ENCODE data around the gene KRTAP3-2.

DNA sequence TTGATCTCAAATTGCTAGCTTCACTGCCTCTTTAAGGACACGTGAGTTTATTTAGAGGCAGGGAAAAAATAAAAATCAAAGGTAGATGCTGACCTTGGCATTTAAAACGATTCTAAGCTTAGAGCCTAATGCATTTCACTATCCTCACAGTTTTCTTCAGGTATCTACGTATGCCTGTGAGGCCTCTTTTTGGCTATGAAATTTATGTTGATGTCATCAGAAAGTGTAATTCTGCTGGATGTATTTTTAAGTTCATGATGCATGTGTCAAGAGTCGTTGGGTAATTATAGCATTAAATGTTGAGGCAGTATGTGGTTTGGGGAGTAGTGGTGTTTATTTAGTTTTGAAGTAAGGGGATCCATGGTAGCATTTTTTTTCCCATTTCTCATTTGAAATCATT is 4.2 kb upstream of the KRTAP3-2 start:
- TF ChIP-seq, protein P1, sequence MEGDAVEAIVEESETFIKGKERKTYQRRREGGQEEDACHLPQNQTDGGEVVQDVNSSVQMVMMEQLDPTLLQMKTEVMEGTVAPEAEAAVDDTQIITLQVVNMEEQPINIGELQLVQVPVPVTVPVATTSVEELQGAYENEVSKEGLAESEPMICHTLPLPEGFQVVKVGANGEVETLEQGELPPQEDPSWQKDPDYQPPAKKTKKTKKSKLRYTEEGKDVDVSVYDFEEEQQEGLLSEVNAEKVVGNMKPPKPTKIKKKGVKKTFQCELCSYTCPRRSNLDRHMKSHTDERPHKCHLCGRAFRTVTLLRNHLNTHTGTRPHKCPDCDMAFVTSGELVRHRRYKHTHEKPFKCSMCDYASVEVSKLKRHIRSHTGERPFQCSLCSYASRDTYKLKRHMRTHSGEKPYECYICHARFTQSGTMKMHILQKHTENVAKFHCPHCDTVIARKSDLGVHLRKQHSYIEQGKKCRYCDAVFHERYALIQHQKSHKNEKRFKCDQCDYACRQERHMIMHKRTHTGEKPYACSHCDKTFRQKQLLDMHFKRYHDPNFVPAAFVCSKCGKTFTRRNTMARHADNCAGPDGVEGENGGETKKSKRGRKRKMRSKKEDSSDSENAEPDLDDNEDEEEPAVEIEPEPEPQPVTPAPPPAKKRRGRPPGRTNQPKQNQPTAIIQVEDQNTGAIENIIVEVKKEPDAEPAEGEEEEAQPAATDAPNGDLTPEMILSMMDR (IDR thresholded peaks at IDR 0.05) = no peak
- TF ChIP-seq POLR2AphosphoS5 (IDR thresholded peaks at IDR 0.05; ENCODE audit: low read depth, low read length) = no peak
- TF ChIP-seq, protein P2, sequence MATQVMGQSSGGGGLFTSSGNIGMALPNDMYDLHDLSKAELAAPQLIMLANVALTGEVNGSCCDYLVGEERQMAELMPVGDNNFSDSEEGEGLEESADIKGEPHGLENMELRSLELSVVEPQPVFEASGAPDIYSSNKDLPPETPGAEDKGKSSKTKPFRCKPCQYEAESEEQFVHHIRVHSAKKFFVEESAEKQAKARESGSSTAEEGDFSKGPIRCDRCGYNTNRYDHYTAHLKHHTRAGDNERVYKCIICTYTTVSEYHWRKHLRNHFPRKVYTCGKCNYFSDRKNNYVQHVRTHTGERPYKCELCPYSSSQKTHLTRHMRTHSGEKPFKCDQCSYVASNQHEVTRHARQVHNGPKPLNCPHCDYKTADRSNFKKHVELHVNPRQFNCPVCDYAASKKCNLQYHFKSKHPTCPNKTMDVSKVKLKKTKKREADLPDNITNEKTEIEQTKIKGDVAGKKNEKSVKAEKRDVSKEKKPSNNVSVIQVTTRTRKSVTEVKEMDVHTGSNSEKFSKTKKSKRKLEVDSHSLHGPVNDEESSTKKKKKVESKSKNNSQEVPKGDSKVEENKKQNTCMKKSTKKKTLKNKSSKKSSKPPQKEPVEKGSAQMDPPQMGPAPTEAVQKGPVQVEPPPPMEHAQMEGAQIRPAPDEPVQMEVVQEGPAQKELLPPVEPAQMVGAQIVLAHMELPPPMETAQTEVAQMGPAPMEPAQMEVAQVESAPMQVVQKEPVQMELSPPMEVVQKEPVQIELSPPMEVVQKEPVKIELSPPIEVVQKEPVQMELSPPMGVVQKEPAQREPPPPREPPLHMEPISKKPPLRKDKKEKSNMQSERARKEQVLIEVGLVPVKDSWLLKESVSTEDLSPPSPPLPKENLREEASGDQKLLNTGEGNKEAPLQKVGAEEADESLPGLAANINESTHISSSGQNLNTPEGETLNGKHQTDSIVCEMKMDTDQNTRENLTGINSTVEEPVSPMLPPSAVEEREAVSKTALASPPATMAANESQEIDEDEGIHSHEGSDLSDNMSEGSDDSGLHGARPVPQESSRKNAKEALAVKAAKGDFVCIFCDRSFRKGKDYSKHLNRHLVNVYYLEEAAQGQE (IDR thresholded peaks at IDR 0.05; ENCODE audit: insufficient read depth in 1 of 2, low read depth in 2 of 2, low read length in 1 of 2) = no peak
- TF ChIP-seq TCF7L2 (IDR thresholded peaks at IDR 0.05; ENCODE audit: low read depth, low read length) = no peak
- no peak for TF ChIP-seq SIN3A (IDR thresholded peaks at IDR 0.05; ENCODE audit: borderline replicate concordance, insufficient read depth, low read depth, low read length)
